Pancreas (tissue), 10 donors: ENCODE measurements around the gene TRMT2B. TPM values are rescaled to one million over a fixed set of nuclear protein-coding genes. Genes with fewer than 3 reads are reported as not detected.

ENCODE experiments used
- ATAC-seq, 4 donors: fragments of 200-7000 bp; cut with Tn5 transposase; one replicate each; pipeline versions ENCODE4 v1.8.0 to v1.9.1; 2020; ENCODE audit warnings: mild to moderate bottlenecking in 4 of 4, moderate library complexity in 4 of 4
- DNase-seq, 6 donors: peaks; one replicate each; pipeline ENCODE4 v3.0.0-alpha.2; 2020
- FAIRE-seq: peaks from 2 replicates; lab custom pipeline; 2012; peaks lifted over from hg19 to GRCh38; lab: Jason Lieb, UNC
- H3K27ac ChIP-seq, 4 donors: fragments of 200-600 bp; sonication (generic); 1 replicate in 3 of 4; 2 replicates in 1 of 4; pipeline versions ENCODE4 v1.5.0 to v1.8.0; 2020
- H3K27me3 ChIP-seq, 4 donors: fragments of 200-600 bp; one replicate each; pipeline ENCODE4 v1.8.0; 2021
- H3K36me3 ChIP-seq, 3 donors: fragments of 200-600 bp; sonication (generic) in 1 of 3; one replicate each; pipeline versions ENCODE4 v1.5.0 to v1.8.0; 2020 to 2021
- H3K4me1 ChIP-seq, 3 donors: fragments of 200-600 bp; one replicate each; pipeline ENCODE4 v1.8.0; 2021
- H3K4me3 ChIP-seq, 4 donors: fragments of 200-600 bp; sonication (generic) in 2 of 4; one replicate each; pipeline versions ENCODE4 v1.5.0 to v1.8.0; 2020 to 2021
- H3K9me3 ChIP-seq, 4 donors: fragments of 200-600 bp; one replicate each; pipeline ENCODE4 v1.8.0; 2021
- CTCF ChIP-seq, 4 donors: fragments of 200-600 bp; sonication (generic) in 3 of 4; IDR thresholded peaks; one replicate each; pipeline versions ENCODE4 v1.5.0 to v1.8.0; 2021; ENCODE audit warnings: antibody characterized with exemption in 4 of 4
- WGBS, 2 donors: extraction: QIAGEN DNeasy Blood & Tissue Kit; methylation state at CpG; one replicate each; pipeline ENCODE4 v1.1.7; 2013; 5-methylcytosine and 5-hydroxymethylcytosine counted together
- intact Hi-C, 3 donors: fragments of 100-400 bp; cut with DNase I; formaldehyde crosslinking; loops; one replicate each; pipeline versions ENCODE4 v1.11.1 to v1.14.2; 2022
- polyA plus RNA-seq, 2 donors: library from polyadenylated mRNA; stranded (reverse); fragments of 200-250 nt; gene quantifications; one replicate each; pipeline ENCODE4 v1.2.3, GENCODE V29; 2013
- total RNA-seq, 6 donors: library from RNA; stranded (reverse); fragmentation: NEBNext Ultra II Directional in 4 of 6; extraction: Animal tissue kit (Norgen Biotek cat#: 25700) in 4 of 6; gene quantifications; one replicate each; pipeline versions ENCODE4 v1.2.1 to v1.2.4, GENCODE V29; 2021 to 2023
- donor health status: healthy with polysubstance abuse.
- donor health status: DM: no; HTN: no; CAD: no; lungs with moderate emphysema.
- donor health status: DM: no; HTN: no; CAD: no.
- donor health status: control.
- donor health status: control.
- donor health status: Bipolar disorder and iron deficiency.
- donor health status: DM: yes; HTN: yes; CAD: no.
- donor health status: DM: no; HTN: no; CAD: no.
- donor health status: DM: no; HTN: no; CAD: no.
- donor health status: DM: yes; HTN: yes; CAD: no.

The TRMT2B gene
- total and polyA plus RNA-seq, 8 donors, result 6.1 to 11.4 (median 7.4) TPM

GRCh38 chrX:101009090-101009489 is 42.8 kb downstream of the TRMT2B start:
- peaks cover 0 to 8% (median 0%) of the 10 kb centered on the region in 3 donors for H3K36me3 ChIP-seq
- H3K27me3 ChIP-seq, result peaks cover 0 to 5% (median 0%) of the 10 kb centered on the region in 4 donors
- H3K4me3 ChIP-seq, result no peak overlapping the region
- DNase-seq (no peak), FAIRE-seq (no peak), ATAC-seq (no peak)
- no peak for TF ChIP-seq CTCF (IDR thresholded peaks at IDR 0.05)
- no peak overlapping the region for H3K27ac ChIP-seq
- H3K4me1 ChIP-seq, result no peaks in the 10 kb centered on the region
- no peaks in the 10 kb centered on the region for H3K9me3 ChIP-seq
- intact Hi-C loops, result no loop called here

GRCh38 chrX:100999451-100999850 is 52.5 kb downstream of the TRMT2B start:
- ATAC-seq (no peak), FAIRE-seq (no peak), DNase-seq (no peak)
- no peak overlapping the region for H3K27ac ChIP-seq
- no peak overlapping the region for H3K4me3 ChIP-seq
- WGBS, 2 donors, result 77 to 97% methylated on average over 2 of the region's 2 CpGs
- H3K4me1 ChIP-seq, result no peaks in the 10 kb centered on the region
- TF ChIP-seq CTCF (IDR thresholded peaks at IDR 0.05), result no peak
- H3K36me3 ChIP-seq, result no peaks in the 10 kb centered on the region
- H3K9me3 ChIP-seq, result no peaks in the 10 kb centered on the region
- peaks cover 0 to 2% (median 0%) of the 10 kb centered on the region in 4 donors for H3K27me3 ChIP-seq
- intact Hi-C loops, result no loop called here

- intact Hi-C loops, result no loop called here
- ATAC-seq, result no peak
- H3K4me3 ChIP-seq, result no peak overlapping the region
- FAIRE-seq, result no peak
- WGBS, 2 donors, result 79 to 96% methylated on average over 5 of the region's 5 CpGs
- H3K4me1 ChIP-seq, result no peaks in the 10 kb centered on the region
- H3K36me3 ChIP-seq, result no peaks in the 10 kb centered on the region
- DNase-seq, result no peak
- no peaks in the 10 kb centered on the region for H3K27me3 ChIP-seq
- H3K27ac ChIP-seq, result no peak overlapping the region
- no peaks in the 10 kb centered on the region for H3K9me3 ChIP-seq
- TF ChIP-seq CTCF (IDR thresholded peaks at IDR 0.05), result no peak
Observed at GRCh38 chrX:100995469-100995868, 56.4 kb downstream of the TRMT2B start.

GRCh38 chrX:100994352-100995281 is 57.3 kb downstream of the TRMT2B start:
- Histone ChIP-seq H3K9me3 (no peaks in the 10 kb centered on the region), H3K27me3 (no peaks in the 10 kb centered on the region), H3K4me3 (no peak overlapping the region), H3K27ac (no peak overlapping the region), H3K36me3 (no peaks in the 10 kb centered on the region), H3K4me1 (no peaks in the 10 kb centered on the region)
- WGBS, 2 donors, result 75 to 92% methylated on average over 5 of the region's 5 CpGs
- intact Hi-C loops, result no loop called here
- DNase-seq (no peak), ATAC-seq (no peak), FAIRE-seq (no peak)
- TF ChIP-seq CTCF (IDR thresholded peaks at IDR 0.05), result no peak

- H3K27me3 ChIP-seq, result no peaks in the 10 kb centered on the region
- ATAC-seq (no peak), DNase-seq (no peak), FAIRE-seq (no peak)
- WGBS, 2 donors, result 51 to 73% methylated on average over 2 of the region's 2 CpGs
- H3K4me1 ChIP-seq, result no peaks in the 10 kb centered on the region
- no peaks in the 10 kb centered on the region for H3K9me3 ChIP-seq
- intact Hi-C loops, result no loop called here
- H3K27ac ChIP-seq, result no peak overlapping the region
- H3K4me3 ChIP-seq, result no peak overlapping the region
- TF ChIP-seq CTCF (IDR thresholded peaks at IDR 0.05), result no peak
- H3K36me3 ChIP-seq, result no peaks in the 10 kb centered on the region
Observed at GRCh38 chrX:100990139-100990538, 61.8 kb downstream of the TRMT2B start.
